ENCODE data around the gene ST7.

- TF ChIP-seq CTCF (IDR thresholded peaks at IDR 0.05) (peak; percentile 89), EZH2 (IDR thresholded peaks at IDR 0.05; ENCODE audit: borderline replicate concordance, insufficient read depth, low read depth, low read length, poor library complexity, severe bottlenecking) (no peak)
These were observed 166.1 kb downstream of the ST7 start for GRCh38 chr7:117119192-117119924.
